NOMO-1 treated with DMSO at 0.1 percent for 48 hours (cell line): ENCODE results near the gene IGSF6.
A peak's percentile ranks its signal among the peaks of the same experiment; 100 is the strongest.
"Not testable (repeated sequence)": the region's sequence is repeated elsewhere in the genome, so short reads cannot be mapped to it uniquely, and the experiment has no call there.

ENCODE experiments used
- DNase-seq: peaks from one replicate; lab custom pipeline; 2025; ENCODE audit not compliant: unreplicated experiment; lab: John Stamatoyannopoulos, UW

Gene IGSF6

DNA sequence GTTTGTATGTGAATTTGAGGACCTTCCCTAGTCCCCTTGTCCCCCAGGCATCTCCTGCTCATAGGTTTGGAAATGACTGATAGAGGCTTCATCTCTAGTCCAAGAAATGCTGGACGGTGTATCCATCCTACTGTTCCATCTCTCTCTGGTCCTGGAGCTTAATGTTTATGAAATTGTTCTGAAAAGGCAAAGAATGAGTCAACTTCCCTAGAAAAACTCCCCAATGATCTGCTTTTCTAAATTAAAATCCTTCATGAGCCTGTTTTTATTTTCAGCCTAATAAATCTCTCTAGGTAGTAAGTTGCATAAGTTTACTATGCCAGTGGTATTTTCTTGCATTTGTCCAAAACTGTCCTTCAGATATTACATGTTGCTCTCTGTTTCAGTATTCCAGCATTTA lies 2.1 kb upstream of the IGSF6 start:
- DNase-seq = no peak

DNA sequence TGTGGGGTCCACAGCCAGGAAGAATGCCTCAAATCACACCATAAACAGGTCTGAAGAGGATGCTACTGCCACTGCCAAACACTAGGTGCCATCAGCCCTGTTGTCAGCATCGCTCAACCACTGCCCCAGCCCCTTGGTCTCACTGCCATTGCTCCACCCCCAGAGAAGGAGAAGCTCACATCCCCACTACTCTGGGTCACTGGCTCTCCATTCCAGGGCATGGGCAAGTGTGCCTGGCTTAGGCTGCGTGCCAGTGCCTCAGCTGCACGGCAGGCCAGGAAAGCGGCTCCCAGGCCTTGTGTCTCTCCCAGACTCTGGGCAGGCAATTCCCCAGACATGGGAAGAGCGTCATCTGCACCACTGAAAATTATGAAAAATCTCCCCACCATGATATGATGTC lies 1.2 kb upstream of the IGSF6 start:
- DNase-seq = no peak

DNA sequence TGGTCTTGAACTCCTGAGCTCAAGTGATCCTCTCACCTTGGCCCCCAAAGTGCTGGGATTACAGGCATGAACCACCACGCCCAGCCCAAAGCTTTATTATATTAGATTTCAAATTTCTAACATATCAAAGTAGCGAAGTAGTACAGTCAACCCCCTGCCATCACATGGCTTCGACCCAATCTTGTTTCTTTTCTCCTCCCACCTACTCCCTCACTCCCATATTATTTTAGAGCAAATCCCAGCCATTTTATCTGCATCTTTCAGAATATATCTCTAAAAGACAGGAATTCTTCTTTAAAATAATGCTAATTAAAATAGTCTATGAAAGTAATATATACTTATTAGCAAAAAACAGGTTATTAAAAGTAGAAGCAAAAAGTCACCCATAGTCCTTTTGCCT lies 893 bp downstream of the IGSF6 start:
- DNase-seq = no peak

DNA sequence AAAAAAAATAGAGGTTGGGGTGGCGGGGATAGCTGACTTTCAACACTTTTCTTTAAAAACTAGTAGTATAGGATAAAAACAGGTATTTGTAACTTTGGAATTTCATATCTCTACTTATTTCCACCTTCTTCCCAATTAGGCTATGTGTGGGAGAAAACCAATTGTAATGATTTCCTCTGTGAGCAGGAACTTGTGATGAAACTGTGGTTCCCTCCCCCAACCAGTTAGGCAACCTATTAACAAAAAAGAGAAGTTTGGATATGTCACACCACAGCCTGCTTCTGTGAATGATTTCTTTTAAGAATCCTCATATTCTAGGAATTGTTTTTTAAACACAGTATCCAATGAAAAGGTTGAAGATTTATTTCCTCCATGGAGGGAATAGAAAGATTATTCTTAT lies 1.9 kb downstream of the IGSF6 start:
- DNase-seq = peak; percentile 87

DNA sequence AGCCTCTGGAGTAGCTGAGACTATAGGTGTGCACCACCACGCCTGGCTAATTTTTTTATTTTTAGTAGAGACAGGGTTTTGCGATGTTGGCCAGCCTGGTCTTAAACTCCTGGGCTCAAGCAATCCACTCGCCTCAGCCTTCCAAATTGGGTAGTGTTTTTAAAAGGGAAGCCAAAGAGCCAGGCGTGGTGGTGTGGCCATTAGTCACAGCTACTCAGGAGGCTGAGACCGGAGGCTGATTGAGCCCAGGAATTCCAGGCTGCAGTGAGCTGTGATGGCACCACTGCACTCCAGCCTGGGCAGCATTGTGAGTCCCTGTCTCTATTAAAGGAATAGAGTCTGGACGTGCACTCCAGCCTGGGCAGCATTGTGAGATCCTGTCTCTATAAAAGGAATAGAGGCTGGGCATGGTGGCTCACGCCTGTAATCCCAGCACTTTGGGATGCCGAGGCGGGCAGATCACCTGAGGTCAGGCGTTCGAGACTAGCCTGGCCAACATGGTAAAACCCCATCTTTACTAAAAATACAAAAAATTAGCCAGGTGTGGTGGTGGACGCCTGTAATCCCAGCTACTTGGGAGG lies 2.5 kb downstream of the IGSF6 start:
- DNase-seq = not testable (repeated sequence)

DNA sequence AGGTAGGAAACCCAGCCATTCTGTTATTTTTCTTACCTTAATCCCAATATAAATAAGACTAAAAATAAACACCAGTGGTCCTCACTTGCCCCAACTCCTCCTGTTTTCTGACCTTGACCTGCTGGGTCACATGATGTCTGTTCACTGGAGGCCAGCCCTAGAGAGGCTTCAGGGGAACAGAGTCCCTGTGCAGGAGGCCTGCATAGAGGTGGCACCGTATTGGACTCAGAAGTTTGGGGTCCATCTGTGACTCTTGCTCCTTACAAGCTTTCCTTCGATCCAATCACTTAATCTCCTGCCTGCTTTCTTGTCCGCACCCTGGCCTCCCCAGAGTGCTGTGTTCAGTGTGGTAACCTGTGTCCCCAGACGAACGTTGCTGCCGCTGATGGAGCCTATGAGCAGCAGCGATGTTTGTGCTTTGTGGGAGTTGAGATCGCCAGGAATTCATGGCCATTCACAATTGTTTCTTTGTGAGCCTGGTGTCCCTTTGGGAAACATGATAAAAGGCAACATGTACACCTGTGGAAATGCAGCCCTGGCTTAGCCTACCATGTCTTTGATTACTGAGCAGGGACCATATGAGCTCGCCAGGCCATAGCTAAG lies 4.7 kb downstream of the IGSF6 start:
- no peak for DNase-seq

DNA sequence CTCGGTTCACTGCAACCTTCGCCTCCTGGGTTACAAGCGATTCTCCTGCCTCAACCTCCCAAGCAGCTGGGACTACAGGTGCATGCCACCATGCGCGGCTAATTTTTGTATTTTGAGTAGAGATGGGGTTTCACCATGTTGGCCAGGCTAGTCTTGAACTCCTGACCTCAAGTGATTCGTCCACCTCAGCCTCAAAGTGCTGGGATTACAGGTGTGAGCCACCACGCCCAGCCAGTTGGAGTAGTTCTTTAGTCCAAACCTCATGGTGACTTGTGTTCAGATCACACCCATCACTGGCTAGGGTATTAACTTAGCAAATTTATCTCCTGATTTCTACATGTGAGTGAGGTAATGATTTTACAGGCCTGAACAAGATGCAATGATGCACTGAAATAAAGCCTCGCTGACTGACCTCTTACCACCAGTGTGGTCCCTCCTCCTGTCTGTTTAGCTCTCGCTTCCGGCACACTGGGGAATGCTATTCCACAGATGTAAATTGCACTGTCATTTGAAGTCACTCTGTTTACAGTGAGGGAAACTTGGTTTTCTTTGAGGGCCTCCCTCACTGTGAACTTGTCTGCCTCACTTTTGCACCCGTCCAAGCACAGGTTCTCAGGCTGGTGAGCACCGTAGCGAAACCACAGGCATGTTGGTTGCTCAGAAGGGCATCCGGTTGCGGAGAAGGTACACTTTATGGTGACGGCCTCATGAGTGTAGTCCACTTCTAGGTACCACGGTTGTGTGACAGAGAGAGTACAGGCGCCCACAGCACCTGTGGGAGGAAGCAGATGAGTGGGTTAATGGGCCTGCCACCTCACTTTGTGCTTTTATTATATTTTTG lies 5.5 kb downstream of the IGSF6 start:
- no peak for DNase-seq

DNA sequence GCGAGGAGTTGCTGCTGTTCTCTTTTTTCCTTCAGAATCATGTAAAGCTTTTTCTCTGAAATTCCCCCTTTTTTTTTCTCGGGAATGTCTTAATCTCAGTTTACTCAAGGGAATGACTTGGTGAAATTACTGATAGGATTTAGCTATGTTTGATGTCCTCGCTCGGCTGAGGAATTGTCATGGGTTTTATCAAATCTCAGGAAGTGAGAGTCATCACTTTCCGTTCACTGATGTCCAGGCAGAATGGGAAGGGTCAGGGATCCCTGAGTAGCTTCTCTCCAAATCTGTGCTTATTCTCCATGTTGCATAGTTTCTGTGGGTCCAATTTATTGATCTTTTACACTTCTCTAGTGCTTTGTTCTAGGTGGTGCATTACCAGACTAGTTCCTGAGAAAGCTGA lies 6.3 kb downstream of the IGSF6 start:
- no peak for DNase-seq

DNA sequence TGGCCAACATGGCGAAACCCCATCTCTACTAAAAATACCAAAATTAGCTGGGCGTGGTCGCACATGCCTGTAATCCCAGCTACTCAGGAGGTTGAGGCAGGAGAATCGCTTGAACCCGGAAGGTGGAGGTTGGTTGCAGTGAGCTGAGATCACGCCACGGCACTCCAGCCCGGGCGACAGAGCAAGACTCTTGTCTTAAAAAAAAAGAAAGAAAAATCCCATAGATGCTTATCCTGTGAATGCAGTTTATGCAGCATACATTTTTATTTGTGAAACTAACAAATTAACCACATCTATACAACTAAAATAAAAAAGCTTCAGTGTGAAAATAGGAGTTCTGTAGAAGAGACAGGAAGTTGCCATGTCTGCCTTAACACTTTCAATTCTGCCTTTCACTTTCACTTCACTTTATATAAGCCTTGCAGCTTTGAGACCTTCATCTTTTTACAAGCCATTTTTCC lies 7.1 kb downstream of the IGSF6 start:
- peak; percentile 90 for DNase-seq

DNA sequence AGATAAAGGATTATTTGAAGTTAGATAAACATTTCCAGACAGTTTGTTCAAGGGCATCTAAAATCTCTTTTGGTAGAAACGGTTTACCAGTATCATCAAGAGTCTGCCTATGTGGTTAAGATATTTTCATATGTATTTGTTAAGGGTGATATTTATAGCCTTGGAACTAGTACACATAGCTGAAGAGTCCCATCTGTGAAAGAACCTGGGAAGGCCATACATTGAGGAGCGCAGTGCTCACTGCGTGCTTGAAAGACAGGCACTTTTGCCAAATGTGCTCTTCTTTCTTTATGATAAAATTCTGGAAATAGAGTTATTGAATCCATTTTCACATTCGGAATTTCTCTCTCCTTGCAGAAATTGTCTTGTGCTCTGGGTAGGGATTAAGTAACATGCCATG lies 7.7 kb downstream of the IGSF6 start:
- no peak for DNase-seq

DNA sequence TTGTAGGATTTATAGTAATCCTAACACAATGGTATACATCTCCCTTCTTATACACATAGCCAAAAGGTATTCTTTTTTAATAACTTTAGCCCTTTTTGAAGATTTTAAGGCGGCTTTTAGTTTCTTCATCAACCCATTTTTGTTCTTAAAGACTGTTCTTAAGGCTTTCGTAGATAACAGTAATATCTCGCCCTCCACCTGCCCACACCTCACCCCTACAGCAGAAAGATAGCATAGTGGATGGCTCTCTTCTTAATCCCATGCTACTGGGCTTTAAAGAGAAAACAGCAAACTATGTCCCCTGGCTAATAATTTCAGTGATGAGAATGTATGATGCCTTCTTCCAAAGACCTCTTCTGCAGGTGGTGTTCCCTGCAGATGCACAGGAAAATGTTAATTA lies 8.6 kb downstream of the IGSF6 start:
- no peak for DNase-seq

DNA sequence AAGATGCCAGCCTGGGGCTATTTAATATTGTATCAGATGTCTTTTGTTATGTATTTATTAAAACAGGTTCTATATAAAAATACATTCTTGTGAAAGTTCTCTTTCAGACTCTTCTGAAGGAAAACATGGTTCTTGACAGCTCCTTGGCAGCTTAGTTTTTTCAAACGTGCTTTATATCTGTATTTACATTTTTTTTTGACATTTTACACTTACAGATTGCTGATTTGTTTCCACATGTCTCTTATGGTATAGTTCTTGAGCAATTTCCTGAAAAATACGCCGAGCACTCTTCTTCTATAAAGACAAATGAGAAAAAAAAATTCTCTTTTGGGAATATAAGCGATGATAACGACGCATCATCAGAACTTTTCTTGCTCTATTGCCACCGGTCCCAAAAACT lies 9.5 kb downstream of the IGSF6 start:
- DNase-seq = peak; percentile 59

DNA sequence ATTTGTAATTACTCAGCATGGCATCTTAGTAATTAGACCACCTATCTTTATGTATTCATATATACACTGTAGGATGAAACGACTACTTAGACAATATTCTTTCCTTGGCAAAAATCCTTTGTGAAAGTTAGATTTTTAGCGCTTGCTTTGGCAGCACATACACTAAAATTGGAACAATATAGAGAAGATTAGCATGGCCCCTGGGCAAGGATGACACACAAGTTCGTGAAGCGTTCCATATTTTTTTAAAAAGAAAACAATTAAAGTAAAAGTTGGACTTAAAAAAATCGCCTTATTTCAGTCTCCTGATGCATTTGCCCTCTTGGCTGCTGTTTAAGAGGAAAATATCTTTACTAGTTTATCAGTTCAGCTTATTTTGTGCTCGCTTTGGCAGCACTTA lies 10.5 kb downstream of the IGSF6 start:
- DNase-seq = no peak

DNA sequence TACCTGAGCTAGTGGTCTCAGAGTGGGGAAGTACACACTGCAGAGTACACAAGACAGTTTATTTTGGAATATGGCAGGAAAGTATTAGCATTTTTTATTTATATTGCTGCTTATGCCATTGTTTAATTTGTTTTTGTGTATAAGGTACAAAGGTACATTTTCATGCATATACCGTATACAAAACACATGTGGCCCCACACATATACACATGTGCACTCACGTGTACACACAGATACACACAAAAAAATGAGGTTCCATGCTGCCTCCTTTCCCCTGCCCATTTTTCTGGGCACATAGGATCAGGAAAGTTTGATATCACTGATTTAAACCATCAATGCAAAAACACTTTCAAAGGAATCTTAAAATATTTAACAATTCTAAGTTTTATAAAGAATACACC lies 12.9 kb downstream of the IGSF6 start:
- DNase-seq = no peak

DNA sequence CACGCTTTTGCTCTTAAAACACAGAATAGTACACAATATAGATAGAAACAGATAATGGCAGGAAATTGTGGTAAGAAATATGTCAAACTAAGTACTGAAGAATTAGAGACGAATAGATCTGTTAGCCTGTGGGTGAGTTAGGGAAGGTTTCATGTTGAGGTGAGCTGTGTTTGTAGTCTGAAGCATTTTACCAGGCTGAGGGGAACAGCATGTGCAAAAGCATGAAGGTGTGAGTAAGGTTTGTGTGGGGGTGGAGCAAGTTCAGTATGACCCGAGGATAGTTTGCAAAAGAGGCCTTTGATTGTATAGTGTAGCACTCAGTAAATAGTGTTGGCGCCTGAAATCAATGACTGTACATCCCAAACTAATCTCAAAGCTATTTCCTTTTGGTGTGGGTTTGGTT lies 13.8 kb downstream of the IGSF6 start:
- DNase-seq = no peak

DNA sequence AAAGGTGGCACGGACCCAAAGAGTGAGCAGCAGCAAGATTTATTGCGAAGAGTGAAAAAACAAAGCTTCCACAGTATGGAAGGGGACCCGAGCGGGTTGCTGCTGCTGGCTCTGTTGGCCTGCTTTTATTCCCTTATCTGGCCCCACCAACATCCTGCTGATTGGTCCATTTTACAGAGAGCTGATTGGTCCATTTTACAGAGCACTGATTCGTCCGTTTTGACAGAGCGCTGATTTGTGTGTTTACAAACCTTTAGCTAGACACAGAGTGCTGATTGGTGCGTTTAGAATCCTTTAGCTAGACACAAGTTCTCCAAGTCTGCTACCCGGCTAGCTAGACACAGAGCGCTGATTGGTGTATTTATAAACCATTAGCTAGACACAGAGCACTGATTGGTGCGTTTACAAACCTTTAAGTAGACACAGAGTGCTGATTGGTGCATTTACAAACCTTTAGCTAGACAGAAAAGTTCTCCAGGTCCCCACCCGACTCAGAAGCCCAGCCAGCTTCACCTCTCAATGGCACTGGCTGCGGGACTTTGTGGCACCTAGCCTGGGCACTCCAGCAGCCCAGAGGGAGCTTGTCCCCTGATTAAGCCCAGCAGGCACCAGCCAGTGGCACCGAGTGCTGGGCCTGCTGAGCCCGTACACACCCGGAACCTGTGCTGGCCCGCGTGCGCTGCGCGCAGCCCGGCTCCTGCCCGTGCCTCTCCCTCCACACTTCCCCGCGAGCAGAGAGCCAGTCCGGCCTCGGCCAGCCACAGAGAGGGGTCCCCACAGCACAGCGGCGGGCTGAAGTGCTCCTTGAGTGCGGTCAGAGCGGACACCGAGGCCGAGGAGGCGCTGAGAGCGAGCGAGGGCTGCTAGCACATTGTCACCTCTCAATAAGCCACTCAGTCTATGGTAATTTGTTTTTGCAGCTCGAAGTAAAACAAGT lies 15.1 kb downstream of the IGSF6 start:
- DNase-seq = no peak

DNA sequence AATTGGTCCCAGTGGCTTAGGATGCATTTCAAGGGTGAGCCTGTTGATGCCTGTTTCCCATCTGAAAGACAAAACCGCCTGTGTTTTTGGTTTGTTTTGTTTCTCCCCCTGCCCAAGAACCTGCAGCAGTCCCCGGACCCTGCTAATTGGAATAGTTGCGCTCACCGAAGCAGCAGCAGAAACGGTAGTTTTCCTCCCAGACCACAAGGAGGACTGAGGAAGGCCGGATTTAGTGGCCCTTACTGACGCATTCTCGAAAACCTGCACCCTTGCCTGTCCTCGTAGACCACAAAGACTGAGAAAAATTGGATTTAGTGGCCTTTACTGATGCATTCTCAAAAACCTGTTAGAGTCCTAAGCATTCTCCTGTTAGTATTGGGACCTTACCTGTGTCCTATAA lies 16.7 kb downstream of the IGSF6 start:
- not testable (repeated sequence) for DNase-seq

DNA sequence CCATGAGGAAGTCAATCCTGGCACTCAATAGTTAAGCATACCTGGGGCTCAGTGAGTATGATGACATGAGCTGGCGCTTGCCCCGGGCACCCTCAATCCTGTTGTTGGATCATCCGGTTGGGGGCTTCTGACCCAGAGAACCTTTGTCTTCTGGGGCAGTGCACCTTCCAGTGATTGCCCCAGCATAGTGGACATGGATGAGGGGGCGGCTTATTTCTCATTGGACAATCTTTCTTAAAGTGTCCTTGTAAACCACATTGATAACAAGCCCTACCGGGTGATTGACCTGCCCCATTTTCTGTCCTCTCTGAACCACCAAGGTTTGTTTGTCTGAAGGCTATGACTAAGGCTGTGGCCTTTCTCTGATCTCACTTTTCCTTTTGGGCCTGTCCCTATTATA lies 18.2 kb downstream of the IGSF6 start:
- DNase-seq = no peak

DNA sequence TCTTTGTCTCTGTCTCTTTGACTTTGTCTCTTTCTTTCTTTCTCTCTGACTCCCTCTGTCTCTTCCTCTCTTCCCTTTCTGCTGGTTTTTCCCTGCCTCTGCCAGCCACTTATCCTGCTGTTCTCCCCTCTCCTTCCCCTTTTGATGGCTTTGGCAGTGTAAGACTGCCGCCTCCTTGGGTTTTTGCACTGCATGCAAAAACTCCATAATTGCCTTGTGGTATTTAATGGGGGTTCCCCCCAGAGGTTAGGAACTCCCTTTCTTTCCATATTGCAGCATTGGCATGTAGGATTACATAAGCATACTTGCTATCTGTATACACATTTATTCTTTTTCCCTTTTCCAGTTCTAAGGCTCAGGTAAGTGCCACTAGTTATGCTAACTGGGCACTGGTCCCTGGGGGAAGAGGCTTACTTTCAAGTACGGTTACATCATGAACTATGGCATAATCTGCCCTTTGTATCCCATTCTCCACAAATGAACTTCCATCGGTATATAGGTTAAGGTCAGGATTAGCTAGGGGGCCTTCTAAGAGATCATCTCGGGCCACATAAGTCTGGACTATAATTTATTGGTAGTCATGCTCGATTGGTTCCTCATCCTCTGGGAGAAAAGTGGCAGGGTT lies 20.3 kb downstream of the IGSF6 start:
- peak; percentile 37 for DNase-seq

DNA sequence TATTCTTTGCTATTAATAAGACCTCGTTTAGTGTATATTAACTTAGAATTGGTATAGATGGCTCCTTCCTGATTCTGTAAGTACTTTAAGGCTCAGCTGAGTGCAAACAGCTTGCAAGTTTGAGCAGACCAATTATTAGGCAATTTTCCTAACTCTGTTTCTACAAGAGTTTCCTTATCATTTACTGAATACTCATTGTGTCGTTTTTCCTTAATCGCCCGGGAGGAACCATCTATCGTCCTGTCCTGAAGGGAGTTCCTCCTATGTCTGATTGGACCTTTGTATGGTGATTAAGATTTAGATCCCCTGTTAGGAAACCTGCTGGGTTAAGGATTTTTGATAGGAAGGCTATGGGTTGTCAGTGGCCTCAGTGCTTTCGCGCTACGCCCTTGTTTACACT lies 21.0 kb downstream of the IGSF6 start:
- DNase-seq = peak; percentile 16

DNA sequence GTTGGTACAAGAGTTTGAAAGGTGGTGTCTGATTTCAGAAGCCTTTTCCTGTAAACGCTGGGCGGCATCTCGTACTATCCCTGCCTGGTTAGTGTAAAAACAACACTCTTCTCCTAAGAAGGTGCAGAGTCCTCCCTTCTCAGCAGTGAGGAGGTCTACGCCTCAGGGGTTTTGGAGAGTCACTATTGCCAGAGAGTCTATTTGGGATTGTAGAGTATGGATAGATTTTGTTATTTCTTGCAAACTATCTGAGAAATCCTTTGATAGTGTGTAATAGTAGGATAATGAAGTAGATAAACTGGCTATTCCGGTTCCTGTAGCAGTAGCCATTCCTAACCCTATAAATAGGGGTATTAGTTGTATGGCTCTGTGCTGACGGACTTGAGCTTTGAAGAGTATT lies 21.5 kb downstream of the IGSF6 start:
- DNase-seq = not testable (repeated sequence)
